GM18861 (cell line): Measurements from ENCODE around the gene CPEB3.
"Not testable (repeated sequence)": the region's sequence is repeated elsewhere in the genome, so short reads cannot be mapped to it uniquely, and the experiment has no call there.

Experiments
- ATAC-seq: cut with Tn5 transposase; IDR thresholded peaks from one replicate; pipeline ENCODE4 v1.9.1; 2021; ENCODE audit not compliant: unreplicated experiment

Gene CPEB3

DNA sequence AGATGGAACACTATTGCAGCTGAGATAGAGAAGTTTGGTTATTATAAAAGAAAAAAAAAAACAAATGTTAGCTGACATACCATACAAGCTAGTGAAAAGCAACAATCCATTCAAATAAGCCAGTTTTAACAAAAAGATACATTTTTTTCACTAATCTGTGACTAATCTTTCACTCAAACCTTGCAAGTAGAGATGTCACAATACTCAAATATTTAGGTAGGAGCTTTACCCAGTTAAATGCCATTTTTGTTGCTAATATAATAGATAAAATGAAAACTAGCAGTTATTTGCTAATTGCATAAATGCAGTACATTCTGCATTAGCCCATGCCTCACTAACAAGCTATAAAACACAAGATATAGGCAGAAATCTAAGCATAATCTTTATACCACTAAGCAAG lies 243.7 kb downstream of the CPEB3 start:
- no peak for ATAC-seq

- no peak for ATAC-seq
Measured at GRCh38 chr10:92045641-92046106, 245.2 kb downstream of the CPEB3 start.

DNA sequence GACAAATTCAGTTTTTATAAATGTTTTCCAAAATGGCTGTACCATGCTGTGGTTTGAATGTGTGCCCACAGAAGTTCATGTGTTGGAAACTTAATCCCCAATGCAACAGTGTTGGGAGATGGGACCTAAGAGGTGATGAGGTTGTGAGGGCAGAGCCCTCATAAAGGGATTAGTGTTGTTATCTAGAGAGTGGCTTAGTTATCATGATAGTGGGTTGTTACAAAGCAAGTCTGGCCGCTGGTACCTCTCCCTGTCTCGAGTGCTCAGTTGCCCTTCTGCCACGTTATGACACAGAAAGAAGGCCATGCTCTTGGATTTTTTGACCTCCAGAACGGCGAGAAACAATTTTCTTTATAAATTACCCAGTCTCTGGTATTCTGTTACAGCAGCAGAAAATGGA lies 248.3 kb downstream of the CPEB3 start:
- ATAC-seq = no peak

DNA sequence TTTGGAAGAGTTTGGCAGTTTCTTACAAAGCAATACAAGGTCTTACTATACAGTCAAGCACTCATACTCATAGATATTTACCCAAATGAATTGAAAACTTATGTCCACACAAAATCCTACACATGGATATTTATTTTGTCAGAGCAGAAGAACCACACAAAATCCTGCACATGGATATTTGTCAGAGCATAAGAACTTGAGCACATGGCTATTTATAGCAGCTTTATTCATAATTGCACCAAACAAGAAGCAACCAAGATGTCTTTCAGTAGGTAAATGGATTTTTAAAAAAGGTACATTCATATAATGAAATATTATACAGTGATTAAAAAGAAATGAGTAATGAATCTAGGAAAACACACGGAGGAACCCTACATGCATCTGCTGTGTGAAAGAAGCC lies 251.9 kb downstream of the CPEB3 start:
- no peak for ATAC-seq

- not testable (repeated sequence) for ATAC-seq
Measured at GRCh38 chr10:92033070-92033469, 257.8 kb downstream of the CPEB3 start.

- ATAC-seq = no peak
Measured at GRCh38 chr10:92031580-92031979, 259.3 kb downstream of the CPEB3 start.

GRCh38 chr10:92027141-92027540 lies 263.7 kb downstream of the CPEB3 start:
- no peak for ATAC-seq

- not testable (repeated sequence) for ATAC-seq
Measured at GRCh38 chr10:92025340-92025739, 265.5 kb downstream of the CPEB3 start.

DNA sequence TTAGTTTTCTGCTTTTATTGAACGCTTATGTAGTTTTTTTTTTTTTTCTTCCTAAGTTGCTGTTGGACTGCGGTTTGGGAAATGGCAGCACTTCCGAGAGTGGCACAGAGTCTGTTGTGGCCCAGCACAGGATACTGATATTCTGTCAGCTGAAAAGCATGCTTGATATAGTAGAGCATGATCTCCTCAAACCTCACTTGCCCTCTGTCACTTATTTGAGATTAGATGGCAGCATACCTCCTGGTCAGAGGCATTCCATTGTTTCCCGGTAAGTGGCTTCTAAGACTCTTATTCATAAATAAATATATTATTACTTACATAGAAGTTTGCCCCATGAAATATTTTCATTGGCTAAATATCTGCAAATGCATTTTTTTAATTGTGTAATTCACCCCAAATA lies 266.2 kb downstream of the CPEB3 start:
- ATAC-seq = no peak

DNA sequence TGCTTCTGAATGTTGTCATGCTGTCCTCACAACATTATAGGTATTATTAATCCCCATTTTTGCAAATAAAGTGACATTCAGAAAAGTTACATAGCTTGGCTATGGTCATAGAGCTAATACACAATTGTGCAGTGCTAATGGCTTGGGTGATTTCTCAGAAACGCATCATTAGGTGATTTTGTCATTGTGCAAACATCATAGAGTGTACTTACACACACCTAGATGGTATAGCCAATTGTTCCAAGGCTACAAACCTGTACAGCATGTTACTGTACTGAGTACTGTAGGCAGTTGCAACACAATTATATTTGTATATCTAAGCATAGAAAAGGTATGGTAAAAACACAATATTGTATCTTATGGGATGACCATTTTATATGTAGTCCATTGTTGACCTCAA lies 276.3 kb downstream of the CPEB3 start:
- no peak for ATAC-seq

- no peak for ATAC-seq
Measured at GRCh38 chr10:92011560-92012214, 279.2 kb downstream of the CPEB3 start.

DNA sequence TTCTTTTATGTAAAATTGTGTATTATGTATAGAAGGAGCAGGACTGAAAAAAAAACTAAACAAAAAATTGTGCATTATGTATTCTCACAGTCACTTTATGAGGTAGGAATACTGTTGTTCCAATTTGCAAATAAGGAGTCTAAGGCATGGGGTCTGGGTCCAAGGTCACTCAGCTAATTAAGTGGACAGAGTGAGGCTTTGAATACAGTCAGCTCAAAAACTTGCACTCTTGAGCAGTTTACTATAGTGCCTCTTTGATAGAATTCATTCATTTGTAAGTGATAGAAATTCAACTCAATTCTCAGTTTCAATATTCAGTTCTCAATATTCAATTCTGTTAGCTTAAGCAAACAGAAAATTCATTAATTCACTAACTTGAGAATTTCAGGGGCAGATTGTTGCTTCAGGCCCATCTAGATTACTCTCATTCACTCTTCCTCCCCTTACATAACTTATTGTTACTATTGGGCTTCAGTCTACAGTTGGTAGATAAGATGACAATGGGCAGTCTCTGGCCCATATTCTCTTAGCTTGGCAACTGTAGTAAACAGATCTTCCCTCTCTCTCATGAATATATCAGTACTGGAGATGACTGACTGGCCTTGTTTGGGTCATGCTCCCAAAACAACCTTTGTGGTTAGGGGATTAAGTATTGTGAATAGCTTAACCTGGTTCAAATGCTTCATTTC lies 280.7 kb downstream of the CPEB3 start:
- no peak for ATAC-seq

DNA sequence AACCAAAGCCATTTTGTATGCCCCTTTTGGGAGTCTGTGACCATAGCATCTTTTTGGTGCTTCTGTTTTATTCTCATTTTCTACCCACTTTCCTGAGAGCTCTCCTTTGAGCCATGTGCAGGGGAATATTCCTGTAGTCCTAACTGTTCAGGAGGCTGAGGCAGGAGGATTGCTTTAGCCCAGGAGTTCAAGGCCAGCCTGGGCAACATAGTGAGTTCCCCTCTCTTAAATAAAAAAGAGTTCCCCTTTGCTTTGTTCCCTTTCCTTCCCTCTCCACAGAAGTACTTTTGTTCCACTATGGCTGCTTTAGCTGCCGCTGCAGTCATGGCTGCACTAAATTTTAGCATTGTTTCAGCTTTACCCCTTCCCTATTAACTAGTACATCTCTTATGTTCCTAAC lies 281.4 kb downstream of the CPEB3 start:
- ATAC-seq = no peak

- ATAC-seq = no peak
Measured at GRCh38 chr10:92005978-92006377, 284.9 kb downstream of the CPEB3 start.

DNA sequence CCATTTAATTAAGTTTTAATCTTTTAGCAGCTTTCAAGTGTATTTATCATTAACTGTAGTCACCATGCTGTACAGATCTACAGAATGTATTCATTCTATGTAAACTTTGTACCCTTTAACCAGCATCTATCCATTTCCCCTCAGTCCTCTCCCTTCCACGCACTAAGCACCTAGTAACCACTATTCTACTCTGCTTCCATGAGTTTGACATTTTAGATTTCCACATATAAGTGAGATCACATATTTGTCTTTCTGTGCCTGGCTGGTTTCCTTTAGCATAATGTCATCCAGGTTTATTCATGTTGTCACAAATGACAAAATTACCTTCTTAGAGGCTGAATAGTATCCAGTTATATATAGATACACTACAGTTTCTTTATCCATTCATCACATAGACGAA lies 287.6 kb downstream of the CPEB3 start:
- no peak for ATAC-seq

DNA sequence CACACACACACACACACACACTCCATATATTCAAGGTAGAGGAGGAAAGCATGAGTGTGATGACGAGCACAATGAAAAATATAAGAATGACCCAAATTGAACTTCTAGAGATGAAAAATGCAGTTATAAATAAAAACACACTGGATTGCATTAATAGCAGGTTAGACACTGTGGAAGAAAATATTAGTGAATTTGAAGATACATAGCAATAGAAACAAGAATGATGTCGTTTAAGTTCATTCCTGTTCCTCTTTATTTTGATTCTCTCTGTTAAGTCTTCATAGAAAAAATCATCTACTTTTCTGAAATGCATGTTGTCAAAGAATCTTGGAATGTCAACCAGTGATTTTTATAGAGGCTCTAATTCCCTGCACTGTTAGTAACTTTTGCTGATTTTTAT lies 288.9 kb downstream of the CPEB3 start:
- no peak for ATAC-seq

GRCh38 chr10:92001581-92001980 lies 289.3 kb downstream of the CPEB3 start:
- ATAC-seq = no peak
